HEK293 (cell line): Measurements from ENCODE around the gene UBE3B.
A peak's percentile ranks its signal among the peaks of the same experiment; 100 is the strongest.

ENCODE experiments used
- BCL11A ChIP-seq: fragments of 450-650 bp; formaldehyde crosslinking; IDR thresholded peaks from 2 replicates; pipeline ENCODE4 v1.5.1; 2016; ENCODE audit warnings: low read depth, missing biosample characterization, missing genetic modification characterization
- GFI1B ChIP-seq: fragments of 450-650 bp; formaldehyde crosslinking; IDR thresholded peaks from 2 replicates; pipeline ENCODE4 v1.5.1; 2016; ENCODE audit warnings: missing biosample characterization, missing genetic modification characterization
- GLIS1 ChIP-seq: fragments of 450-650 bp; formaldehyde crosslinking; IDR thresholded peaks from 2 replicates; pipeline ENCODE4 v1.5.1; 2016; ENCODE audit warnings: missing biosample characterization, missing genetic modification characterization
- KLF16 ChIP-seq: fragments of 450-650 bp; formaldehyde crosslinking; IDR thresholded peaks from 2 replicates; pipeline ENCODE4 v1.5.1; 2017; ENCODE audit warnings: missing biosample characterization, missing genetic modification characterization
- MYNN ChIP-seq: fragments of 450-650 bp; formaldehyde crosslinking; IDR thresholded peaks from 2 replicates; pipeline ENCODE4 v1.5.1; 2016; ENCODE audit warnings: missing biosample characterization, missing genetic modification characterization, borderline replicate concordance
- MZF1 ChIP-seq: fragments of 450-650 bp; formaldehyde crosslinking; IDR thresholded peaks from 2 replicates; pipeline ENCODE4 v1.5.1; 2017; ENCODE audit warnings: missing biosample characterization, missing genetic modification characterization, borderline replicate concordance
- PRDM10 ChIP-seq: fragments of 450-650 bp; formaldehyde crosslinking; IDR thresholded peaks from 2 replicates; pipeline ENCODE4 v1.5.1; 2016; ENCODE audit warnings: missing biosample characterization, missing genetic modification characterization
- REST ChIP-seq: fragments of 450-650 bp; formaldehyde crosslinking; IDR thresholded peaks from 2 replicates; pipeline ENCODE4 v1.5.1; 2016; ENCODE audit warnings: missing biosample characterization, missing genetic modification characterization
- SCRT1 ChIP-seq: fragments of 450-650 bp; formaldehyde crosslinking; IDR thresholded peaks from 2 replicates; pipeline ENCODE4 v1.5.1; 2016; ENCODE audit warnings: missing biosample characterization, missing genetic modification characterization, borderline replicate concordance
- ZBTB26 ChIP-seq: fragments of 450-650 bp; formaldehyde crosslinking; optimal IDR thresholded peaks from 2 replicates; pipeline ENCODE3; 2016; ENCODE audit warnings: missing biosample characterization, mild to moderate bottlenecking, missing genetic modification characterization
- ZBTB8A ChIP-seq: fragments of 450-650 bp; formaldehyde crosslinking; IDR thresholded peaks from 2 replicates; pipeline ENCODE4 v1.5.1; 2016; ENCODE audit warnings: missing biosample characterization, missing genetic modification characterization
- ZNF19 ChIP-seq: fragments of 450-650 bp; formaldehyde crosslinking; IDR thresholded peaks from 2 replicates; pipeline ENCODE4; 2016; ENCODE audit warnings: missing biosample characterization, missing genetic modification characterization, low read depth
- ZNF239 ChIP-seq: fragments of 450-650 bp; formaldehyde crosslinking; IDR thresholded peaks from 2 replicates; pipeline ENCODE4 v1.5.1; 2016; ENCODE audit warnings: missing biosample characterization, missing genetic modification characterization
- ZNF274 ChIP-seq, 2 experiments: fragments of 200-500 bp in 1 of 2; fragments of 450-650 bp in 1 of 2; sonication (Bioruptor generic) in 1 of 2; formaldehyde crosslinking in 1 of 2; IDR thresholded peaks; 2 replicates each; pipeline versions ENCODE4 v1.5.1 to v1.6.1; 2014 to 2016; ENCODE audit warnings: borderline replicate concordance in 1 of 2, inconsistent platforms in 1 of 2, low read length in 1 of 2, missing biosample characterization in 1 of 2, missing genetic modification characterization in 1 of 2
- ZNF280D ChIP-seq: fragments of 450-650 bp; formaldehyde crosslinking; IDR thresholded peaks from 2 replicates; pipeline ENCODE4 v1.5.1; 2016; ENCODE audit warnings: missing biosample characterization, missing genetic modification characterization
- ZNF335 ChIP-seq: fragments of 450-650 bp; formaldehyde crosslinking; conservative IDR thresholded peaks from 2 replicates; pipeline ENCODE4 v1.5.1; 2016; ENCODE audit warnings: missing biosample characterization, missing genetic modification characterization
- ZNF391 ChIP-seq: fragments of 450-650 bp; formaldehyde crosslinking; IDR thresholded peaks from 2 replicates; pipeline ENCODE4 v1.5.1; 2016; ENCODE audit warnings: low read depth, missing biosample characterization, missing genetic modification characterization, borderline replicate concordance
- ZNF449 ChIP-seq: fragments of 450-650 bp; formaldehyde crosslinking; IDR thresholded peaks from 2 replicates; pipeline ENCODE4 v1.5.1; 2017; ENCODE audit warnings: missing biosample characterization, mild to moderate bottlenecking, missing genetic modification characterization, moderate library complexity
- ZNF792 ChIP-seq: fragments of 450-650 bp; formaldehyde crosslinking; IDR thresholded peaks from 2 replicates; pipeline ENCODE4 v1.5.1; 2016; ENCODE audit warnings: missing biosample characterization, missing genetic modification characterization
- ZSCAN16 ChIP-seq: fragments of 450-650 bp; formaldehyde crosslinking; IDR thresholded peaks from 2 replicates; pipeline ENCODE4 v1.5.1; 2016; ENCODE audit warnings: missing biosample characterization, missing genetic modification characterization
- ZSCAN23 ChIP-seq: fragments of 450-650 bp; formaldehyde crosslinking; IDR thresholded peaks from 2 replicates; pipeline ENCODE4 v1.5.1; 2016; ENCODE audit warnings: missing biosample characterization, missing genetic modification characterization
- ZSCAN5A ChIP-seq: fragments of 450-650 bp; formaldehyde crosslinking; IDR thresholded peaks from 2 replicates; pipeline ENCODE4 v1.5.1; 2016; ENCODE audit warnings: missing biosample characterization, missing genetic modification characterization

UBE3B gene

GRCh38 chr12:109573029-109573913, 95.8 kb downstream of the UBE3B start, which contains the start of the genes MMAB and MVK (continued):
- TF ChIP-seq ZSCAN16 (tag by site-specific recombination): no peak
- peak; percentile 90 for TF ChIP-seq ZNF335 (tag by site-specific recombination)
- TF ChIP-seq ZBTB26 (tag by site-specific recombination): peak; percentile 73
- peak; percentile 30; the same call in 1 of the 2 replicates for TF ChIP-seq ZNF449 (tag by site-specific recombination)
- peak; percentile 56; the same call in 1 of the 2 replicates for TF ChIP-seq BCL11A (tag by site-specific recombination)
- 0 out of 2 replicates have a peak, but pooled peaks have one; percentile 44 for TF ChIP-seq ZNF792
- TF ChIP-seq SCRT1 (tag by site-specific recombination): peak; percentile 8; the same call in 1 of the 2 replicates
- TF ChIP-seq ZNF391: peak; percentile 96
- TF ChIP-seq ZSCAN23: peak; percentile 82; the same call in 1 of the 2 replicates
- TF ChIP-seq ZNF239: peak; percentile 58; the same call in 1 of the 2 replicates
- peak; percentile 96 for TF ChIP-seq KLF16
- no peak for TF ChIP-seq MZF1 (tag by site-specific recombination)
- 0 out of 2 replicates have a peak, but pooled peaks have one; percentile 14 for TF ChIP-seq GFI1B (tag by site-specific recombination)
- peak; percentile 98; the same call in 1 of the 2 replicates for TF ChIP-seq ZSCAN5A
- peak; percentile 39 for TF ChIP-seq REST
- TF ChIP-seq PRDM10 (tag by site-specific recombination): peak; percentile 80
- TF ChIP-seq ZNF274 (IDR thresholded peaks at IDR 0.05; ENCODE audit: low read length): no peak
- TF ChIP-seq ZNF274 (tag by site-specific recombination; IDR thresholded peaks at IDR 0.05; ENCODE audit: borderline replicate concordance): no peak
- TF ChIP-seq ZNF19: no peak
- TF ChIP-seq MYNN: peak; percentile 87
- peak; percentile 64 for TF ChIP-seq GLIS1 (tag by site-specific recombination)
- peak; percentile 63 for TF ChIP-seq ZBTB8A (tag by site-specific recombination)
- TF ChIP-seq ZNF280D: no peak; the same call in 1 of the 2 replicates
